OCI-LY7 (cell line): ENCODE measurements around the gene ZNF598. TPM values are rescaled to one million over a fixed set of nuclear protein-coding genes. Genes with fewer than 3 reads are reported as not detected.

ENCODE experiments used
- BruUV-seq: library from RNA; stranded (reverse); fragments of 400-500 nt; replicated peaks from 2 replicates; lab custom pipeline; 2021; lab: Mats Ljungman, UMichigan
- CTCF ChIA-PET: fragments of 300-600 bp; sonication (Branson Sonifier 250); formaldehyde crosslinking; loops from one replicate; lab custom pipeline; 2022; ENCODE audit warnings: antibody characterized with exemption; ENCODE audit not compliant: unreplicated experiment; lab: Charles Lee
- POLR2A ChIA-PET: fragments of 300-600 bp; sonication (Branson Sonifier 250); formaldehyde crosslinking; loops from one replicate; lab custom pipeline; 2022; ENCODE audit warnings: antibody characterized with exemption; lab: Charles Lee
- DNase-seq: peaks from one replicate; pipeline ENCODE4 v3.0.0-alpha.2; 2015; ENCODE audit warnings: low spot score
- H2AFZ ChIP-seq: fragments of 200-600 bp; sonication (generic), shearing (Covaris generic); 2 replicates; pipeline ENCODE4 v1.6.1; 2014; ENCODE audit warnings: mild to moderate bottlenecking, antibody characterized with exemption, low read length, moderate library complexity
- H3K27ac ChIP-seq: fragments of 200-600 bp; sonication (generic); 2 replicates; pipeline ENCODE4 v1.5.1; 2014; ENCODE audit warnings: mixed run types, low read depth, mild to moderate bottlenecking, moderate library complexity, low read length, inconsistent platforms; ENCODE audit not compliant: poor library complexity, severe bottlenecking
- H3K36me3 ChIP-seq: fragments of 200-600 bp; sonication (generic); 2 replicates; pipeline ENCODE4 v1.6.1; 2014; ENCODE audit warnings: mild to moderate bottlenecking, antibody characterized with exemption, low read length, moderate library complexity, mixed read lengths; ENCODE audit not compliant: insufficient read depth
- H3K4me1 ChIP-seq: fragments of 200-600 bp; sonication (generic); 2 replicates; pipeline ENCODE4 v1.5.1; 2014; ENCODE audit warnings: mild to moderate bottlenecking, low read length; ENCODE audit not compliant: insufficient read depth, poor library complexity, severe bottlenecking
- H3K4me2 ChIP-seq: fragments of 200-600 bp; sonication (generic); 2 replicates; pipeline ENCODE4 v1.6.1; 2014; ENCODE audit warnings: mild to moderate bottlenecking, low read length
- H3K4me3 ChIP-seq: fragments of 200-600 bp; sonication (generic); 2 replicates; pipeline ENCODE4 v1.5.1; 2014; ENCODE audit warnings: mild to moderate bottlenecking, low read depth, low read length; ENCODE audit not compliant: poor library complexity, severe bottlenecking
- H3K79me2 ChIP-seq: fragments of 200-600 bp; sonication (generic); 2 replicates; pipeline ENCODE4 v1.6.1; 2016; ENCODE audit warnings: low read depth, mild to moderate bottlenecking, low read length, moderate library complexity, mixed read lengths; ENCODE audit not compliant: insufficient read depth
- H3K9me2 ChIP-seq: fragments of 200-600 bp; sonication (generic); 2 replicates; pipeline ENCODE4 v1.6.1; 2016; ENCODE audit warnings: mild to moderate bottlenecking, low read length, mixed read lengths; ENCODE audit not compliant: insufficient read depth
- H3K9me3 ChIP-seq: fragments of 200-600 bp; sonication (generic); 2 replicates; pipeline ENCODE4 v1.6.1; 2014; ENCODE audit warnings: mild to moderate bottlenecking, mixed run types, low read length, mixed read lengths
- H4K20me1 ChIP-seq: fragments of 200-600 bp; sonication (generic); 2 replicates; pipeline ENCODE4 v1.6.1; 2014; ENCODE audit warnings: mild to moderate bottlenecking, antibody characterized with exemption, low read length, moderate library complexity, mixed read lengths; ENCODE audit not compliant: insufficient read depth
- EZH2phosphoT487 ChIP-seq: fragments of 200-600 bp; sonication (generic); IDR thresholded peaks from 2 replicates; pipeline ENCODE4 v1.6.1; 2018; ENCODE audit warnings: low read depth, borderline replicate concordance, mild to moderate bottlenecking, mixed run types, antibody characterized with exemption, low read length, moderate library complexity, mixed read lengths
- intact Hi-C: fragments of 100-400 bp; cut with micrococcal nuclease; formaldehyde crosslinking; loops from one replicate; pipeline ENCODE4 v1.10.0; 2022; ENCODE audit not compliant: unreplicated experiment
- total RNA-seq, 2 experiments: library from RNA; depleted of rRNA in 1 of 2; stranded (reverse); fragments of >200 nt in 1 of 2; shearing (Covaris generic) in 1 of 2; gene quantifications; 2 replicates each; pipeline ENCODE4 v1.2.3, GENCODE V29; 2014 to 2022
- TF ChIP-seq, protein P1 (sequence below): fragments of 200-600 bp; sonication (generic); conservative IDR thresholded peaks from 2 replicates; pipeline ENCODE4 v1.5.1; 2014; ENCODE audit warnings: mild to moderate bottlenecking, antibody characterized with exemption, low read length, moderate library complexity, mixed read lengths

Gene ZNF598
- total RNA-seq, 2 experiments from 2014 or later: 26.3 to 80.4 TPM

GRCh38 chr16:2008631-2009163, 924 bp downstream of the ZNF598 start:
- no peak overlapping the region for H2AFZ ChIP-seq

DNA sequence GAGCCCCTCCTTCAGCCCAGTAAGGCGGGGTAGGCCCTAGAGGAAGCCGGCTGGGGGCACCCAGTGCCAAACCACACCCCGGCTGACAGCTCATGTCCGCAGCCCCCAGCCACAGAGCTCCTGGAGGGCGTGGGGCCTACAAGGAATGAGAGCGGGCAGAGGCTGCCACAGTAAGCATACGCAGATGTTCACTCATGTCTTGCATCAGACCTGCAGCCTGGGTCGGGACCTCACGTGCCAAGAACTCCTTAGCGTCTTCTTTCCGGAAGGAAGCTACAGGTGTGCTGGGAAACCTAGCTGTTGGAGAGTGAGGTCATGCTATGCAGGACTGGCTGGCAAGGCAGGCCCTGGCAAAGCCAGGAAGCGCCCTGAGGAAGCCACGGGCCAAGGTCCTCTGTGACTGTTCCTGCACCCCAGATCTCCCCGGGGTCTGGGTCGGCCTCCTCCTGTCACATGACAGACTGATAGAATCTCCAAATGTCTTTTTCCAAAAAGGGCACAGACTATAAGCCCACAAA, 1.6 kb downstream of the ZNF598 start:
- no TSS peak for BruUV-seq
- TF ChIP-seq EZH2phosphoT487: no peak
- TF ChIP-seq, protein P1, sequence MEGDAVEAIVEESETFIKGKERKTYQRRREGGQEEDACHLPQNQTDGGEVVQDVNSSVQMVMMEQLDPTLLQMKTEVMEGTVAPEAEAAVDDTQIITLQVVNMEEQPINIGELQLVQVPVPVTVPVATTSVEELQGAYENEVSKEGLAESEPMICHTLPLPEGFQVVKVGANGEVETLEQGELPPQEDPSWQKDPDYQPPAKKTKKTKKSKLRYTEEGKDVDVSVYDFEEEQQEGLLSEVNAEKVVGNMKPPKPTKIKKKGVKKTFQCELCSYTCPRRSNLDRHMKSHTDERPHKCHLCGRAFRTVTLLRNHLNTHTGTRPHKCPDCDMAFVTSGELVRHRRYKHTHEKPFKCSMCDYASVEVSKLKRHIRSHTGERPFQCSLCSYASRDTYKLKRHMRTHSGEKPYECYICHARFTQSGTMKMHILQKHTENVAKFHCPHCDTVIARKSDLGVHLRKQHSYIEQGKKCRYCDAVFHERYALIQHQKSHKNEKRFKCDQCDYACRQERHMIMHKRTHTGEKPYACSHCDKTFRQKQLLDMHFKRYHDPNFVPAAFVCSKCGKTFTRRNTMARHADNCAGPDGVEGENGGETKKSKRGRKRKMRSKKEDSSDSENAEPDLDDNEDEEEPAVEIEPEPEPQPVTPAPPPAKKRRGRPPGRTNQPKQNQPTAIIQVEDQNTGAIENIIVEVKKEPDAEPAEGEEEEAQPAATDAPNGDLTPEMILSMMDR: no peak
- H2AFZ ChIP-seq: no peak overlapping the region
- ChIA-PET POLR2A (interaction anchor here (1.0 to 1.5 kb wide), 2 partner anchors 48 to 147 kb away, joined by 4 read pairs; partner anchors contain the start of gene TRAF7), CTCF (interaction anchor here (0.5 kb wide), 1 partner anchor 97 kb away, joined by 6 read pairs; no protein-coding TSS in a partner anchor)
- H3K27ac ChIP-seq: peak overlapping the region; percentile 62
- peak; percentile 53 for DNase-seq
- H3K4me3 ChIP-seq: peak overlapping the region; percentile 93
- peaks cover 36% of the 10 kb centered on the region for H3K4me1 ChIP-seq
- H4K20me1 ChIP-seq: peaks cover 10% of the 10 kb centered on the region
- H3K9me2 ChIP-seq: no peaks in the 10 kb centered on the region
- H3K9me3 ChIP-seq: no peaks in the 10 kb centered on the region
- peak overlapping the region; percentile 98 for H3K4me2 ChIP-seq
- peaks cover 42% of the 10 kb centered on the region for H3K79me2 ChIP-seq
- H3K36me3 ChIP-seq: peaks cover 22% of the 10 kb centered on the region
- intact Hi-C loops: loop anchor here (2.0 kb wide), 1 partner anchor 65 kb away; the partner anchor contains the start of gene MSRB1

More at GRCh38 chr16:2008631-2009163, 924 bp downstream of the ZNF598 start:
- BruUV-seq: no TSS peak
- Histone ChIP-seq H3K9me3 (no peaks in the 10 kb centered on the region), H3K79me2 (peaks cover 42% of the 10 kb centered on the region), H3K9me2 (no peaks in the 10 kb centered on the region), H4K20me1 (peaks cover 10% of the 10 kb centered on the region; the same call in 1 of the 2 replicates), H3K4me2 (peak overlapping the region; percentile 98), H3K36me3 (peaks cover 16% of the 10 kb centered on the region; the same call in 1 of the 2 replicates), H3K4me3 (peak overlapping the region; percentile 93), H3K27ac (peak overlapping the region; percentile 62), H3K4me1 (peaks cover 36% of the 10 kb centered on the region)
- peak; percentile 42 for DNase-seq
- TF ChIP-seq, protein P1: peak; percentile 14; the same call in 1 of the 2 replicates
- TF ChIP-seq EZH2phosphoT487: no peak
- intact Hi-C loops: loop anchor here (2.0 kb wide), 1 partner anchor 66 kb away; the partner anchor contains the start of gene MSRB1
- ChIA-PET CTCF (interaction anchor here (0.5 kb wide), 1 partner anchor 98 kb away, joined by 6 read pairs; no protein-coding TSS in a partner anchor), POLR2A (interaction anchor here (0.9 to 1.1 kb wide), 3 partner anchors 37 to 147 kb away, joined by 3 to 4 read pairs (median 3); partner anchors contain the start of genes TBL3 and TRAF7)
